HCT116 (cell line): ENCODE data around the gene TTLL5. TPM values are rescaled to one million over a fixed set of nuclear protein-coding genes. Genes with fewer than 3 reads are reported as not detected.

Experiments used
- ATAC-seq: fragments of 200-7000 bp; cut with Tn5 transposase; 2 replicates; pipeline ENCODE4 v1.9.1; 2020; ENCODE audit warnings: mild to moderate bottlenecking, moderate library complexity
- BruUV-seq: library from RNA; stranded (reverse); fragments of 400-500 nt; replicated peaks from 2 replicates; lab custom pipeline; 2021; lab: Mats Ljungman, UMichigan
- CTCF ChIA-PET: fragments of 300-600 bp; sonication (Branson Sonifier 250); formaldehyde crosslinking; loops from one replicate; lab custom pipeline; 2021; ENCODE audit warnings: antibody characterized with exemption; lab: Charles Lee
- POLR2A ChIA-PET: fragments of 300-600, 350-600 bp; sonication (Branson Sonifier 250); formaldehyde crosslinking; loops from one replicate; lab custom pipeline; 2021; ENCODE audit warnings: antibody characterized with exemption; lab: Charles Lee
- RAD21 ChIA-PET, 2 experiments: fragments of 300-600 bp; sonication (Branson Sonifier 250); formaldehyde crosslinking; loops; one replicate each; lab custom pipeline; 2023; ENCODE audit warnings: low total read pairs in 2 of 2; ENCODE audit not compliant: uncharacterized antibody in 2 of 2, unreplicated experiment in 2 of 2, low non-redundant PET in 1 of 2; lab: Charles Lee
- DNase-seq: peaks from one replicate; pipeline ENCODE4 v3.0.0-alpha.2; 2010; ENCODE audit warnings: low read depth, low spot score
- H2AFZ ChIP-seq: fragments of 200-600 bp; shearing (Covaris generic), sonication (generic); 2 replicates; pipeline ENCODE4 v1.6.1; 2017; ENCODE audit warnings: low read depth, mixed run types, mixed read lengths, antibody characterized with exemption, low read length; ENCODE audit not compliant: poor library complexity, severe bottlenecking
- H3K27ac ChIP-seq: 2 replicates; pipeline ENCODE4 v1.5.1; 2012; ENCODE audit warnings: low read depth, low read length
- H3K27me3 ChIP-seq: fragments of 200-600 bp; sonication (generic); 2 replicates; pipeline ENCODE4 v1.6.1; 2016; ENCODE audit warnings: mixed run types, low read length, mixed read lengths; ENCODE audit not compliant: insufficient read depth
- H3K36me3 ChIP-seq, 2 experiments: fragments of 200-500 bp in 1 of 2; fragments of 200-600 bp in 1 of 2; sonication (Bioruptor generic) in 1 of 2; sonication (generic) in 1 of 2; 2 replicates each; pipeline versions ENCODE4 v1.5.1 to v1.6.1; 2014 to 2016; ENCODE audit warnings: low read length in 2 of 2, inconsistent platforms in 1 of 2, mixed read lengths in 1 of 2, mixed run types in 1 of 2; ENCODE audit not compliant: insufficient read depth in 2 of 2, control insufficient read depth in 1 of 2
- H3K4me1 ChIP-seq, 2 experiments: fragments of 200-600 bp in 1 of 2; sonication (generic) in 1 of 2; 2 replicates each; pipeline versions ENCODE4 v1.5.1 to v1.6.1; 2012 to 2017; ENCODE audit warnings: low read length in 2 of 2, inconsistent platforms in 1 of 2, mild to moderate bottlenecking in 1 of 2, mixed read lengths in 1 of 2, mixed run types in 1 of 2, moderate library complexity in 1 of 2; ENCODE audit not compliant: insufficient read depth in 2 of 2, control insufficient read depth in 1 of 2
- H3K4me2 ChIP-seq: fragments of 200-600 bp; sonication (generic); 2 replicates; pipeline ENCODE4 v1.6.1; 2017; ENCODE audit warnings: mixed run types, low read length, mixed read lengths
- H3K4me3 ChIP-seq, 2 experiments: fragments of 200-600 bp in 1 of 2; sonication (generic) in 1 of 2; replicated peaks in 1 of 2; 2 replicates each; pipeline ENCODE4 v1.5.1; 2011 to 2016; ENCODE audit warnings: low read length in 2 of 2, control low read depth in 1 of 2, low read depth in 1 of 2, mild to moderate bottlenecking in 1 of 2, mixed read lengths in 1 of 2, mixed run types in 1 of 2
- H3K79me2 ChIP-seq: fragments of 200-600 bp; sonication (generic); 2 replicates; pipeline ENCODE4 v1.6.1; 2017; ENCODE audit warnings: mild to moderate bottlenecking, mixed run types, low read length, moderate library complexity, mixed read lengths; ENCODE audit not compliant: insufficient read depth
- H3K9ac ChIP-seq: fragments of 200-600 bp; sonication (generic); 2 replicates; pipeline ENCODE4 v1.6.1; 2016; ENCODE audit warnings: low read length, mixed read lengths
- H3K9me2 ChIP-seq: fragments of 200-600 bp; sonication (generic), shearing (Covaris generic); 2 replicates; pipeline ENCODE4 v1.6.1; 2017; ENCODE audit warnings: mixed run types, mild to moderate bottlenecking, moderate library complexity; ENCODE audit not compliant: insufficient read depth
- H3K9me3 ChIP-seq, 2 experiments: fragments of 200-500 bp in 1 of 2; fragments of 200-600 bp in 1 of 2; sonication (Bioruptor generic) in 1 of 2; sonication (generic) in 1 of 2; 2 replicates each; pipeline ENCODE4 v1.6.1; 2014 to 2017; ENCODE audit warnings: low read length in 2 of 2, mixed read lengths in 2 of 2, inconsistent platforms in 1 of 2, low read depth in 1 of 2, mild to moderate bottlenecking in 1 of 2, mixed run types in 1 of 2, moderate library complexity in 1 of 2; ENCODE audit not compliant: control insufficient read depth in 1 of 2, insufficient read depth in 1 of 2
- H4K20me1 ChIP-seq: fragments of 200-600 bp; sonication (generic), shearing (Covaris generic); 2 replicates; pipeline ENCODE4 v1.6.1; 2017; ENCODE audit warnings: mixed run types, mild to moderate bottlenecking, moderate library complexity; ENCODE audit not compliant: insufficient read depth
- CEBPB ChIP-seq: IDR thresholded peaks from 2 replicates; pipeline ENCODE4 v1.6.1; 2012; ENCODE audit warnings: low read depth
- FOSL1 ChIP-seq: IDR thresholded peaks from 2 replicates; pipeline ENCODE4 v1.6.1; 2012; ENCODE audit warnings: low read depth
- POLR2AphosphoS5 ChIP-seq: IDR thresholded peaks from 2 replicates; pipeline ENCODE4 v1.6.1; 2011; ENCODE audit warnings: mild to moderate bottlenecking, low read depth, low read length, moderate library complexity
- RAD21 ChIP-seq: IDR thresholded peaks from 2 replicates; pipeline ENCODE4 v1.6.1; 2012; ENCODE audit warnings: low read depth, mild to moderate bottlenecking
- SIN3A ChIP-seq: IDR thresholded peaks from 2 replicates; pipeline ENCODE4 v1.6.1; 2012; ENCODE audit warnings: low read depth
- ZNF274 ChIP-seq: fragments of 200-500 bp; sonication (Bioruptor generic); IDR thresholded peaks from 2 replicates; pipeline ENCODE4 v1.6.1; 2014; ENCODE audit warnings: mild to moderate bottlenecking, low read depth, low read length, inconsistent platforms
- intact Hi-C: fragments of 100-400 bp; cut with micrococcal nuclease; formaldehyde crosslinking; loops from 2 replicates; pipeline ENCODE4 v1.10.0; 2022
- total RNA-seq: library from RNA; stranded (reverse); gene quantifications from one replicate; pipeline ENCODE4 v1.2.1, GENCODE V29; 2021; ENCODE audit not compliant: unreplicated experiment
- TF ChIP-seq, protein P1 (sequence below): IDR thresholded peaks from 2 replicates; pipeline ENCODE4 v1.6.1; 2011; ENCODE audit warnings: mild to moderate bottlenecking, low read length, moderate library complexity; ENCODE audit not compliant: insufficient replicate concordance; ENCODE audit errors: extremely low read depth
- TF ChIP-seq, protein P2 (sequence below), 3 experiments: fragments of 200-600 bp in 1 of 3; sonication (generic) in 1 of 3; IDR thresholded peaks in 2 of 3; conservative IDR thresholded peaks in 1 of 3; 2 replicates each; pipeline ENCODE4 v1.5.1; 2012 to 2017; ENCODE audit warnings: low read depth in 2 of 3, low read length in 2 of 3, antibody characterized with exemption in 1 of 3, borderline replicate concordance in 1 of 3, control low read depth in 1 of 3, mild to moderate bottlenecking in 1 of 3, mixed read lengths in 1 of 3, mixed run types in 1 of 3, moderate library complexity in 1 of 3; ENCODE audit not compliant: insufficient read depth in 1 of 3

TTLL5 gene
- total RNA-seq, 1 experiment from 2014 or later, result 26.2 TPM

DNA sequence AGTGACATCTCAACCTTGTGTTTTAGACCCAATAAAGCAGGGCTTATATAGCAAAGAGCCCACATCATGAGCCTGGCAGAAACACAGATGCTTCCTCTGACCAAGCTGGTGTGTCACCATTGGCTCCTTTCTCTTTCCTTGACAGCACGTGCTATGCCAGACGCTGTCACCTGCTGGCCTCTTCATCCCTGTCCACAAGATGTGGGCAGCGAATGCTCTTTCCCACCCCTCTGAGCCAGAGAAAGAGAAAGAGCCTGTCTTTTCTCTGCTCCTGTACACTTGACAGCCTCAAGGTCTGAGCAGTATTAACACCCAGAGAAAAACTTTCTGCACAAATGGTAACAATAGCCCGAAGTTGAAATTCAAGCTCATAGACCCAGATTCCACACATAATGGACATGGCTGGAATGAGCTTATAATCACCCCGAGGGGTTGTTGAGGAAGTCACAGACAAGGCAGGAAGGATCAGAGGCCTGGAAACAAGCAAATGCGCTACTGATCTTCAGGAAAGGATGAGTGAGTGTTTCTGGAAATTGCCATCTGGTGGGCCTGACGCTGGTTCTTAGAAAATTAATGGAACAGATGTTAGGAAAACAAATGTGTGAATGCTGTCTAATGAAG, 311.9 kb downstream of the TTLL5 start (continued):
- TF ChIP-seq FOSL1, result no peak
- TF ChIP-seq SIN3A, result no peak
- no peak for TF ChIP-seq ZNF274
- TF ChIP-seq, protein P1, sequence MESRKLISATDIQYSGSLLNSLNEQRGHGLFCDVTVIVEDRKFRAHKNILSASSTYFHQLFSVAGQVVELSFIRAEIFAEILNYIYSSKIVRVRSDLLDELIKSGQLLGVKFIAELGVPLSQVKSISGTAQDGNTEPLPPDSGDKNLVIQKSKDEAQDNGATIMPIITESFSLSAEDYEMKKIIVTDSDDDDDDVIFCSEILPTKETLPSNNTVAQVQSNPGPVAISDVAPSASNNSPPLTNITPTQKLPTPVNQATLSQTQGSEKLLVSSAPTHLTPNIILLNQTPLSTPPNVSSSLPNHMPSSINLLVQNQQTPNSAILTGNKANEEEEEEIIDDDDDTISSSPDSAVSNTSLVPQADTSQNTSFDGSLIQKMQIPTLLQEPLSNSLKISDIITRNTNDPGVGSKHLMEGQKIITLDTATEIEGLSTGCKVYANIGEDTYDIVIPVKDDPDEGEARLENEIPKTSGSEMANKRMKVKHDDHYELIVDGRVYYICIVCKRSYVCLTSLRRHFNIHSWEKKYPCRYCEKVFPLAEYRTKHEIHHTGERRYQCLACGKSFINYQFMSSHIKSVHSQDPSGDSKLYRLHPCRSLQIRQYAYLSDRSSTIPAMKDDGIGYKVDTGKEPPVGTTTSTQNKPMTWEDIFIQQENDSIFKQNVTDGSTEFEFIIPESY, result no peak

DNA sequence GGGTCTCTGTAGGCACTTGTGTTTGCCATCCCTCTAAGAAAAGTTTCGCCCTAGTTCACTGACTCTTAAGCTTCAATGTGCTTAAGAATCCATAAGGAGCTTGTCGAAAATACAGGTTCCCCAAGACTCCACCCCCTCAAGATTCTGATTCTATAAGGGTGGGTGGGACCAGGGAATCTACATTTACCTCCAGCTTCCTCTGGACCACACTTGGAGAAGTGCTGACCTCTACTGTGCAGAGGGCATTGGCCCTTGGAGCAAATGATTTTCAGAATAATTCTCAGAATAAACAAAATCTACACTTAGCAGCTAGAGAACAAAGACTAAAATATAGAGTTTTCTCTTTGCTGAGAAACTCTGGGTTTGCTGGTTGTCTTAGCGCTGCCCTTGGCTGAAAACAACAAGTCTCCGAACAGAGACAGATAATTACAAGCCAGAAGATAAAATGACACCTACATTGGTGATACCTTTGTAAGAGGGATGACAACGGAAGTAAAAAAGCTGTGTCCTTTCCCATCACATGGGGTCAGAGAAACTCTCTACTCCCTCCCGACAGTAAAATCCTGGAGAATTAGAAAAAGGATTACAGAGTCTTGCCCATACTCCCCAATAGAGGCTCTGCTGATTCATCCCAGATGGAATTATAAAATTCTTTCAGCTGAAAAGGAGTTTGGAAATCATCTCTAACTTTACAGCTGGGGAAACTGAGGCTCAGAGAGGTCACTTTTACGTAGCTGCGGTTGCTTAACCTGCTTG, 316.0 kb downstream of the TTLL5 start:
- no peaks in the 10 kb centered on the region for H4K20me1 ChIP-seq
- H3K27ac ChIP-seq, result no peak overlapping the region
- no peaks in the 10 kb centered on the region for H3K9me3 ChIP-seq
- no peaks in the 10 kb centered on the region for H3K9me2 ChIP-seq
- TF ChIP-seq CEBPB, result no peak
- TF ChIP-seq RAD21, result peak; percentile 52
- TF ChIP-seq SIN3A, result no peak
- TF ChIP-seq POLR2AphosphoS5, result no peak
- TF ChIP-seq, protein P2, sequence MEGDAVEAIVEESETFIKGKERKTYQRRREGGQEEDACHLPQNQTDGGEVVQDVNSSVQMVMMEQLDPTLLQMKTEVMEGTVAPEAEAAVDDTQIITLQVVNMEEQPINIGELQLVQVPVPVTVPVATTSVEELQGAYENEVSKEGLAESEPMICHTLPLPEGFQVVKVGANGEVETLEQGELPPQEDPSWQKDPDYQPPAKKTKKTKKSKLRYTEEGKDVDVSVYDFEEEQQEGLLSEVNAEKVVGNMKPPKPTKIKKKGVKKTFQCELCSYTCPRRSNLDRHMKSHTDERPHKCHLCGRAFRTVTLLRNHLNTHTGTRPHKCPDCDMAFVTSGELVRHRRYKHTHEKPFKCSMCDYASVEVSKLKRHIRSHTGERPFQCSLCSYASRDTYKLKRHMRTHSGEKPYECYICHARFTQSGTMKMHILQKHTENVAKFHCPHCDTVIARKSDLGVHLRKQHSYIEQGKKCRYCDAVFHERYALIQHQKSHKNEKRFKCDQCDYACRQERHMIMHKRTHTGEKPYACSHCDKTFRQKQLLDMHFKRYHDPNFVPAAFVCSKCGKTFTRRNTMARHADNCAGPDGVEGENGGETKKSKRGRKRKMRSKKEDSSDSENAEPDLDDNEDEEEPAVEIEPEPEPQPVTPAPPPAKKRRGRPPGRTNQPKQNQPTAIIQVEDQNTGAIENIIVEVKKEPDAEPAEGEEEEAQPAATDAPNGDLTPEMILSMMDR (IDR thresholded peaks at IDR 0.05 in 2 of 3, conservative IDR thresholded peaks at IDR 0.05 in 1 of 3; ENCODE audit: borderline replicate concordance in 1 of 3, insufficient read depth in 1 of 3, low read depth in 2 of 3, low read length in 2 of 3), result peak in 1 of 3 experiments; percentile 23; a peak in 1 of 6 replicates
- TF ChIP-seq, protein P1, result no peak
- POLR2A ChIA-PET, result no interaction called here
- ATAC-seq (no peak), DNase-seq (no peak)
- H2AFZ ChIP-seq, result no peak overlapping the region
- no peaks in the 10 kb centered on the region for H3K36me3 ChIP-seq
- H3K4me3 ChIP-seq, result no peak overlapping the region
- H3K9ac ChIP-seq, result no peak overlapping the region
- H3K4me2 ChIP-seq, result no peak overlapping the region
- intact Hi-C loops, result loop anchor here (2.0 kb wide), 1 partner anchor 70 kb away; no protein-coding TSS in a partner anchor
- H3K79me2 ChIP-seq, result no peaks in the 10 kb centered on the region
- peaks cover 6 to 9% of the 10 kb centered on the region in 2 experiments for H3K4me1 ChIP-seq
- CTCF ChIA-PET, result interaction anchor here (0.6 to 3.3 kb wide), 7 partner anchors 70 to 268 kb away, joined by 3 to 31 read pairs (median 6); no protein-coding TSS in a partner anchor
- RAD21 ChIA-PET, result interaction anchor here (0.6 to 1.7 kb wide), 2 partner anchors 72 to 268 kb away, joined by 3 to 6 read pairs; no protein-coding TSS in a partner anchor
- BruUV-seq, result no TSS peak
- no peaks in the 10 kb centered on the region for H3K27me3 ChIP-seq
